K562 (cell line): ENCODE measurements around the gene SLC2A2. TPM values are rescaled to one million over a fixed set of nuclear protein-coding genes. Genes with fewer than 3 reads are reported as not detected.

Source experiments
- ATAC-seq: fragments of 200-7000 bp; cut with Tn5 transposase; 3 replicates; pipeline ENCODE4 v1.9.1; 2020; ENCODE audit warnings: moderate library complexity
- BruUV-seq: library from RNA; stranded (reverse); fragments of 400-500 nt; replicated peaks from 2 replicates; lab custom pipeline; 2021; lab: Mats Ljungman, UMichigan
- CTCF ChIA-PET: fragments of 300-600 bp; formaldehyde crosslinking; extraction: SDS; loops from one replicate; lab custom pipeline; 2021; ENCODE audit warnings: low intra/inter-chr PET ratio; lab: Yijun Ruan, JAX
- POLR2A ChIA-PET: fragments of 300-600, 350-650 bp; sonication (Branson Sonifier 250); formaldehyde crosslinking; extraction: SDS; loops from one replicate; lab custom pipeline; 2021; ENCODE audit warnings: antibody characterized with exemption, inconsistent platforms; lab: Yijun Ruan, JAX
- DNase-seq, 4 experiments: peaks; one replicate each; pipeline versions ENCODE4 v3.0.0 to v3.0.0-alpha.2; 2011 to 2018; ENCODE audit warnings: low spot score in 3 of 4, mixed read lengths in 3 of 4; ENCODE audit errors: extremely low read depth in 1 of 4
- FAIRE-seq: peaks from 2 replicates; lab custom pipeline; 2011; peaks lifted over from hg19 to GRCh38; lab: Jason Lieb, UNC
- H2AFZ ChIP-seq: 2 replicates; pipeline ENCODE4 v1.6.0; 2011; ENCODE audit warnings: low read depth, low read length, control low read depth, inconsistent platforms
- H3K27ac ChIP-seq: fragments of 200-600 bp; 3 replicates; pipeline ENCODE4 v1.8.0; 2011; ENCODE audit warnings: low read depth, mild to moderate bottlenecking, control low read depth, inconsistent platforms, low read length, moderate library complexity, mixed read lengths; ENCODE audit errors: extremely low read depth
- H3K27me3 ChIP-seq, 2 experiments: fragments of 300-600 bp in 1 of 2; 2 replicates in 1 of 2; 3 replicates in 1 of 2; pipeline versions ENCODE4 v1.6.0 to v1.8.0; 2011; ENCODE audit warnings: inconsistent platforms in 2 of 2, low read length in 2 of 2, mild to moderate bottlenecking in 1 of 2, mixed read lengths in 1 of 2, moderate library complexity in 1 of 2; ENCODE audit not compliant: control insufficient read depth in 2 of 2, insufficient read depth in 2 of 2
- H3K36me3 ChIP-seq: fragments of 300-600 bp; 3 replicates; pipeline ENCODE4 v1.8.0; 2011; ENCODE audit warnings: mild to moderate bottlenecking, low read length, inconsistent platforms; ENCODE audit not compliant: control insufficient read depth, insufficient read depth
- H3K4me1 ChIP-seq, 2 experiments: fragments of 200-600 bp in 1 of 2; replicated peaks in 1 of 2; 2 replicates in 1 of 2; 3 replicates in 1 of 2; pipeline versions ENCODE4 v1.5.1 to v1.8.0; 2011; ENCODE audit warnings: inconsistent platforms in 2 of 2, low read length in 2 of 2, mild to moderate bottlenecking in 1 of 2, mixed read lengths in 1 of 2, moderate library complexity in 1 of 2; ENCODE audit not compliant: control insufficient read depth in 2 of 2, insufficient read depth in 2 of 2
- H3K4me2 ChIP-seq: 2 replicates; pipeline ENCODE4 v1.6.1; 2011; ENCODE audit warnings: low read length, control low read depth, inconsistent platforms, mixed read lengths; ENCODE audit not compliant: insufficient read depth
- H3K4me3 ChIP-seq: fragments of 200-600 bp; sonication (generic), shearing (Covaris generic); 2 replicates; pipeline ENCODE4 v1.5.1; 2016; ENCODE audit warnings: control low read depth, inconsistent platforms
- H3K79me2 ChIP-seq: fragments of 200-600 bp; 3 replicates; pipeline ENCODE4 v1.8.0; 2011; ENCODE audit warnings: low read length, inconsistent platforms; ENCODE audit not compliant: control insufficient read depth, insufficient read depth
- H3K9ac ChIP-seq, 2 experiments: 2 replicates each; pipeline versions ENCODE4 v1.6.0 to v1.6.1; 2011; ENCODE audit warnings: low read depth in 2 of 2, low read length in 2 of 2, control low read depth in 1 of 2, inconsistent platforms in 1 of 2, mild to moderate bottlenecking in 1 of 2, mixed read lengths in 1 of 2; ENCODE audit not compliant: insufficient read depth in 1 of 2
- H3K9me1 ChIP-seq: one replicate; pipeline ENCODE4 v1.6.0; 2011; ENCODE audit warnings: inconsistent platforms, mild to moderate bottlenecking, low read length, moderate library complexity; ENCODE audit not compliant: control insufficient read depth, insufficient read depth
- H3K9me3 ChIP-seq: replicated peaks from 2 replicates; pipeline ENCODE4 v1.5.1; 2011; ENCODE audit warnings: low read depth, low read length, inconsistent platforms; ENCODE audit not compliant: control insufficient read depth, insufficient read depth
- H4K20me1 ChIP-seq: replicated peaks from 2 replicates; pipeline ENCODE4 v1.6.1; 2011; ENCODE audit warnings: low read length, inconsistent platforms, mixed read lengths; ENCODE audit not compliant: control insufficient read depth, insufficient read depth
- CHD7 ChIP-seq: fragments of 200-600 bp; sonication (generic); IDR thresholded peaks from one replicate; pipeline ENCODE4 v1.6.1; 2012; ENCODE audit warnings: mild to moderate bottlenecking, low read depth, low read length, inconsistent platforms
- CXXC5 ChIP-seq: fragments of 250-450 bp; sonication (Bioruptor Pico); IDR thresholded peaks from 2 replicates; pipeline ENCODE4 v1.8.0; 2022; ENCODE audit warnings: inconsistent platforms, mild to moderate bottlenecking, moderate library complexity
- E2F3 ChIP-seq: fragments of 250-450 bp; sonication (Bioruptor Pico); IDR thresholded peaks from 2 replicates; pipeline ENCODE4 v1.4.0; 2020; ENCODE audit warnings: mild to moderate bottlenecking
- GTF2A2 ChIP-seq: IDR thresholded peaks from 2 replicates; pipeline ENCODE4 v1.6.1; 2016; ENCODE audit warnings: mild to moderate bottlenecking, missing genetic modification characterization, missing compliant biosample characterization
- MTA1 ChIP-seq: fragments of 450-650 bp; IDR thresholded peaks from 2 replicates; pipeline ENCODE4 v1.6.1; 2017; ENCODE audit warnings: borderline replicate concordance
- MTF1 ChIP-seq: fragments of 250-450 bp; sonication (Bioruptor Pico); IDR thresholded peaks from 2 replicates; pipeline ENCODE4 v1.9.0; 2021; ENCODE audit warnings: moderate library complexity, mild to moderate bottlenecking, inconsistent platforms, borderline replicate concordance
- SMAD4 ChIP-seq: fragments of 250-450 bp; sonication (Bioruptor Pico); conservative IDR thresholded peaks from 2 replicates; pipeline ENCODE4 v1.8.0; 2021; ENCODE audit warnings: inconsistent platforms, mild to moderate bottlenecking, moderate library complexity
- SOX6 ChIP-seq: fragments of 450-650 bp; IDR thresholded peaks from 2 replicates; pipeline ENCODE4 v1.6.1; 2014; ENCODE audit warnings: mild to moderate bottlenecking
- ZNF12 ChIP-seq: sonication (generic); formaldehyde crosslinking; IDR thresholded peaks from 2 replicates; pipeline ENCODE4 v1.4.0; 2020; ENCODE audit warnings: mild to moderate bottlenecking, missing genetic modification reagents
- ZNF134 ChIP-seq: fragments of 250-450 bp; sonication (Bioruptor Pico); conservative IDR thresholded peaks from 2 replicates; pipeline ENCODE4 v1.4.0; 2020
- ZNF174 ChIP-seq: fragments of 250-450 bp; sonication (Bioruptor Pico); IDR thresholded peaks from 2 replicates; pipeline ENCODE4 v1.4.0; 2020; ENCODE audit warnings: mild to moderate bottlenecking
- WGBS: fragments of 100-300 bp; shearing (Covaris generic); methylation state at CpG from one replicate; pipeline ENCODE4 v1.1.6; 2016; ENCODE audit warnings: low coverage, mixed read lengths; ENCODE audit not compliant: insufficient coverage; ENCODE audit errors: missing lambda C conversion rate; 5-methylcytosine and 5-hydroxymethylcytosine counted together
- in situ Hi-C: fragments of 300-500 bp; cut with MboI; formaldehyde crosslinking; loops from 4 replicates; pipeline ENCODE4 v1.15.0; 2018; ENCODE audit warnings: inconsistent platforms, mixed read lengths
- intact Hi-C: fragments of 100-400 bp; cut with micrococcal nuclease; formaldehyde crosslinking; loops from 2 replicates; pipeline ENCODE4 v1.14.2; 2022
- polyA plus RNA-seq, 8 experiments: library from polyadenylated mRNA; depleted of rRNA in 4 of 8; stranded (reverse) in 5 of 8; unstranded in 3 of 8; fragments of >200 nt; fragmentation: Nextera tagmentation in 2 of 8; fragmentation: Illumina TruSeq in 1 of 8; extraction: Ambion mirVana in 2 of 8; extraction: Trizol in 1 of 8; gene quantifications; 2 replicates each; pipeline versions ENCODE4 v1.2.1 to v1.2.3, GENCODE V29; 2011 to 2014; ENCODE audit warnings: inconsistent platforms in 1 of 8, missing spikeins in 1 of 8
- total RNA-seq, 7 experiments: library from RNA; depleted of rRNA in 6 of 7; stranded (reverse); fragments of >200 nt in 6 of 7; fragmentation: Illumina TruSeq in 2 of 7; extraction: Trizol in 2 of 7; gene quantifications; 2 replicates each; pipeline versions ENCODE4 v1.2.1 to v1.2.3, GENCODE V29; 2011 to 2021; ENCODE audit warnings: low replicate concordance in 1 of 7
- TF ChIP-seq, protein P1 (sequence below): fragments of 450-650 bp; IDR thresholded peaks from 2 replicates; pipeline ENCODE4 v1.6.1; 2018; ENCODE audit warnings: mild to moderate bottlenecking, low read depth; ENCODE audit not compliant: partially characterized antibody

Gene SLC2A2
- total and polyA plus RNA-seq, 9 of the 15 experiments (the other 6 are each of a cell fraction or from before 2014, with no cell fraction given) = 0.18 TPM; not detected in 8

DNA sequence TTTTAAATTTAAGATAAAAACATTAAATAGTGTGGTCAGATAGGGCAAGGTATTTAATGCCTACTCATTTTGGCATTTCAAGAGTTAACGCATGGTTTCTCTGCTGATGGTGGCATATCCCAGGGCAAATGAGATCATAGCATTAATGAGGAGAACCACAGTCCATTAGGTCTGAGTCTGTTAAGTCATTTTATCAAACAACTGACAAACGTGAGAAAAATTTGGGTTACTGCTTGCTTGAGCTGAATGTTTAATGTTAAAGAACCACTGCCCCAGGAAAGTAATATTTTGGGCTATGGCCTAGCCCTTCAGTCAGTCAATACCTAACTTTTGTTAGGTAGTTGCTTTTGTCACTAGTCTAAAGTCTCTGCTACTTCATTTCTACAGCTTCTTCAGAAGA is 37.9 kb upstream of the SLC2A2 start:
- Histone ChIP-seq H4K20me1 (no peaks in the 10 kb centered on the region), H3K36me3 (peaks cover 25% of the 10 kb centered on the region; the same call in 2 of the 3 replicates), H3K79me2 (no peaks in the 10 kb centered on the region), H3K4me1 (no peaks in the 10 kb centered on the region), H3K27ac (no peak overlapping the region), H3K27me3 (no peaks in the 10 kb centered on the region), H3K4me3 (no peak overlapping the region), H2AFZ (no peak overlapping the region), H3K9me3 (no peaks in the 10 kb centered on the region), H3K9me1 (no peaks in the 10 kb centered on the region), H3K4me2 (no peak overlapping the region), H3K9ac (no peak overlapping the region)
- intact Hi-C loops = no loop called here
- in situ Hi-C loops = no loop called here
- CTCF ChIA-PET = no interaction called here
- BruUV-seq = no TSS peak
- FAIRE-seq (no peak), DNase-seq (no peak), ATAC-seq (no peak)
- WGBS = 64% methylated on average over 2 of the region's 2 CpGs
- POLR2A ChIA-PET = no interaction called here
- TF ChIP-seq ZNF174 (no peak), MTA1 (no peak), GTF2A2 (no peak), SMAD4 (CRISPR knock-in tag) (no peak), SOX6 (no peak), ZNF134 (CRISPR knock-in tag) (no peak), CHD7 (no peak), E2F3 (CRISPR knock-in tag) (no peak), MTF1 (CRISPR knock-in tag) (no peak), ZNF12 (no peak), CXXC5 (no peak)
- TF ChIP-seq, protein P1, sequence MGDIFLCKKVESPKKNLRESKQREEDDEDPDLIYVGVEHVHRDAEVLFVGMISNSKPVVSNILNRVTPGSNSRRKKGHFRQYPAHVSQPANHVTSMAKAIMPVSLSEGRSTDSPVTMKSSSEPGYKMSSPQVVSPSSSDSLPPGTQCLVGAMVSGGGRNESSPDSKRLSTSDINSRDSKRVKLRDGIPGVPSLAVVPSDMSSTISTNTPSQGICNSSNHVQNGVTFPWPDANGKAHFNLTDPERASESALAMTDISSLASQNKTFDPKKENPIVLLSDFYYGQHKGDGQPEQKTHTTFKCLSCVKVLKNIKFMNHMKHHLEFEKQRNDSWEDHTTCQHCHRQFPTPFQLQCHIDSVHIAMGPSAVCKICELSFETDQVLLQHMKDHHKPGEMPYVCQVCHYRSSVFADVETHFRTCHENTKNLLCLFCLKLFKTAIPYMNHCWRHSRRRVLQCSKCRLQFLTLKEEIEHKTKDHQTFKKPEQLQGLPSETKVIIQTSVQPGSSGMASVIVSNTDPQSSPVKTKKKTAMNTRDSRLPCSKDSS = no peak
